Activated T-cell treated with anti-CD3 and anti-CD28 coated beads for 24 hours (primary cell): ENCODE measurements around the gene NXPH2.

Experiments used
- DNase-seq: peaks from one replicate; pipeline ENCODE4 v3.0.0-alpha.2; 2020; ENCODE audit warnings: low read depth

NXPH2 gene

GRCh38 chr2:138637061-138637460 lies 143.1 kb downstream of the NXPH2 start:
- DNase-seq: no peak

- DNase-seq: no peak
These were observed 147.1 kb downstream of the NXPH2 start for GRCh38 chr2:138633049-138633448.

GRCh38 chr2:138632066-138632620 lies 148.0 kb downstream of the NXPH2 start:
- no peak for DNase-seq

GRCh38 chr2:138630164-138630563 lies 150.0 kb downstream of the NXPH2 start:
- DNase-seq: no peak

- no peak for DNase-seq
These were observed 154.0 kb downstream of the NXPH2 start for GRCh38 chr2:138626148-138626547.

- no peak for DNase-seq
These were observed 157.6 kb downstream of the NXPH2 start for GRCh38 chr2:138622613-138623012.

GRCh38 chr2:138621139-138621538 lies 159.1 kb downstream of the NXPH2 start:
- no peak for DNase-seq

- no peak for DNase-seq
These were observed 159.8 kb downstream of the NXPH2 start for GRCh38 chr2:138620431-138620830.
